Lower leg skin (tissue), 3 donors: ENCODE results near the gene ONECUT1.

Experiments
- POLR2A ChIP-seq, 2 donors: fragments of 450-650 bp; IDR thresholded peaks; one replicate each; pipeline ENCODE4 v1.6.1; 2016 to 2017; ENCODE audit warnings: antibody characterized with exemption in 2 of 2, mild to moderate bottlenecking in 1 of 2, moderate library complexity in 1 of 2
- TF ChIP-seq, protein P1 (sequence below), 3 donors: fragments of 450-650 bp; IDR thresholded peaks; one replicate each; pipeline ENCODE4 v1.5.1; 2016; ENCODE audit warnings: antibody characterized with exemption in 3 of 3, mild to moderate bottlenecking in 3 of 3, moderate library complexity in 2 of 3

DNA sequence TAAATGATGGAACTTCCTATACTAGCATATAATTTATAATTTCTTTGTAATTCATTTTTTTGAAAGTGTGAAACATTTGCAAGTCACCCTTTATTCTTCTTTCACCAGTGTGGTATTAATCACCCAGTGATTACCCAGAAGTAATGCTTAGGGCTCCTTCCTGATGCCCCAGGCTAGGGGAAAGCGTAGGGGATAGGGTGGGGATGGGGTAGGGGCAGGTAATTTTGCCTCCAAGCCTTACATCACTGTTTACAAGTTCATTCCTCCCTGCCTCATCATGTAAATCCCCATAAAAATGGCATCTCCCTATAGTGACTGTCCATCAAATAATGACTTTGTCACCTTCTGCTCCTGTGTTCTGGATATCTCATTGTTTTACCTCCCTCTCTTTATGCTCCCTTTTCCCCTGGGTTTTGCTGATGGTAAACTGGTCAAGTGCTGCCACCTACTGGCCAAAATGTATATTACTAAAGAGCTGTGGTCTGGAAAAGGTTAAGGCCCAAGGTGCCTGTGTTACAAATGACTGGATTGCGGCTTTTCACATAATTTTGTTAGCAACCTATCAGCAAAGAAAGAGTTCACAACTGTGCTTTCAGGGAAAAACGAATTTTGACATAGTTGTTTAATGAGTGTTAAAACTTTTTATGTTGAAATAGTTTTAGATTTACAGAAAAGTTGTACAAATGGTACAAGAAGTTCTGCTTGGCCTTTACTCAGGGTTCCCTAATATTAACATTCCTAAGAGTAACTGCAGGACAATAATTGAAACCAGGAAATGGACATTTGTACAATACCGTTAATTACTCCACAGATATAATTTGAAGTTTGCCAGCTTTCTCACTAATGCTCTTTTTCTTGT, 54.7 kb downstream of the ONECUT1 start:
- TF ChIP-seq, protein P1, sequence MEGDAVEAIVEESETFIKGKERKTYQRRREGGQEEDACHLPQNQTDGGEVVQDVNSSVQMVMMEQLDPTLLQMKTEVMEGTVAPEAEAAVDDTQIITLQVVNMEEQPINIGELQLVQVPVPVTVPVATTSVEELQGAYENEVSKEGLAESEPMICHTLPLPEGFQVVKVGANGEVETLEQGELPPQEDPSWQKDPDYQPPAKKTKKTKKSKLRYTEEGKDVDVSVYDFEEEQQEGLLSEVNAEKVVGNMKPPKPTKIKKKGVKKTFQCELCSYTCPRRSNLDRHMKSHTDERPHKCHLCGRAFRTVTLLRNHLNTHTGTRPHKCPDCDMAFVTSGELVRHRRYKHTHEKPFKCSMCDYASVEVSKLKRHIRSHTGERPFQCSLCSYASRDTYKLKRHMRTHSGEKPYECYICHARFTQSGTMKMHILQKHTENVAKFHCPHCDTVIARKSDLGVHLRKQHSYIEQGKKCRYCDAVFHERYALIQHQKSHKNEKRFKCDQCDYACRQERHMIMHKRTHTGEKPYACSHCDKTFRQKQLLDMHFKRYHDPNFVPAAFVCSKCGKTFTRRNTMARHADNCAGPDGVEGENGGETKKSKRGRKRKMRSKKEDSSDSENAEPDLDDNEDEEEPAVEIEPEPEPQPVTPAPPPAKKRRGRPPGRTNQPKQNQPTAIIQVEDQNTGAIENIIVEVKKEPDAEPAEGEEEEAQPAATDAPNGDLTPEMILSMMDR (IDR thresholded peaks at IDR 0.05) = peak in 1 of 3 donors; percentile 88
- no peak for TF ChIP-seq POLR2A (IDR thresholded peaks at IDR 0.05)
